Fibroblast of mammary gland (primary cell): ENCODE results near the gene ZBED1.

Experiments used
- DNase-seq: peaks from one replicate; pipeline ENCODE4 v3.0.0-alpha.2; 2010; ENCODE audit warnings: low read depth
- H3K4me3 ChIP-seq: 2 replicates; pipeline ENCODE4 v1.5.1; 2011; ENCODE audit warnings: low read depth, mild to moderate bottlenecking, low read length, moderate library complexity; ENCODE audit not compliant: control insufficient read depth
- TF ChIP-seq, protein P1 (sequence below): conservative IDR thresholded peaks from 2 replicates; pipeline ENCODE4 v1.5.1; 2011; ENCODE audit warnings: low read depth, low read length, inconsistent platforms; ENCODE audit not compliant: control insufficient read depth, insufficient read depth

The ZBED1 gene

GRCh38 chrX:2503591-2504500 is 3.1 kb upstream of the ZBED1 start:
- TF ChIP-seq, protein P1, sequence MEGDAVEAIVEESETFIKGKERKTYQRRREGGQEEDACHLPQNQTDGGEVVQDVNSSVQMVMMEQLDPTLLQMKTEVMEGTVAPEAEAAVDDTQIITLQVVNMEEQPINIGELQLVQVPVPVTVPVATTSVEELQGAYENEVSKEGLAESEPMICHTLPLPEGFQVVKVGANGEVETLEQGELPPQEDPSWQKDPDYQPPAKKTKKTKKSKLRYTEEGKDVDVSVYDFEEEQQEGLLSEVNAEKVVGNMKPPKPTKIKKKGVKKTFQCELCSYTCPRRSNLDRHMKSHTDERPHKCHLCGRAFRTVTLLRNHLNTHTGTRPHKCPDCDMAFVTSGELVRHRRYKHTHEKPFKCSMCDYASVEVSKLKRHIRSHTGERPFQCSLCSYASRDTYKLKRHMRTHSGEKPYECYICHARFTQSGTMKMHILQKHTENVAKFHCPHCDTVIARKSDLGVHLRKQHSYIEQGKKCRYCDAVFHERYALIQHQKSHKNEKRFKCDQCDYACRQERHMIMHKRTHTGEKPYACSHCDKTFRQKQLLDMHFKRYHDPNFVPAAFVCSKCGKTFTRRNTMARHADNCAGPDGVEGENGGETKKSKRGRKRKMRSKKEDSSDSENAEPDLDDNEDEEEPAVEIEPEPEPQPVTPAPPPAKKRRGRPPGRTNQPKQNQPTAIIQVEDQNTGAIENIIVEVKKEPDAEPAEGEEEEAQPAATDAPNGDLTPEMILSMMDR = no peak

GRCh38 chrX:2502668-2503519 is 2.1 kb upstream of the ZBED1 start:
- TF ChIP-seq, protein P1 = no peak
- peak; percentile 43 for DNase-seq
- H3K4me3 ChIP-seq = no peak overlapping the region

More at GRCh38 chrX:2503591-2504500, 3.1 kb upstream of the ZBED1 start:
- DNase-seq = no peak
- no peak overlapping the region for H3K4me3 ChIP-seq

DNA sequence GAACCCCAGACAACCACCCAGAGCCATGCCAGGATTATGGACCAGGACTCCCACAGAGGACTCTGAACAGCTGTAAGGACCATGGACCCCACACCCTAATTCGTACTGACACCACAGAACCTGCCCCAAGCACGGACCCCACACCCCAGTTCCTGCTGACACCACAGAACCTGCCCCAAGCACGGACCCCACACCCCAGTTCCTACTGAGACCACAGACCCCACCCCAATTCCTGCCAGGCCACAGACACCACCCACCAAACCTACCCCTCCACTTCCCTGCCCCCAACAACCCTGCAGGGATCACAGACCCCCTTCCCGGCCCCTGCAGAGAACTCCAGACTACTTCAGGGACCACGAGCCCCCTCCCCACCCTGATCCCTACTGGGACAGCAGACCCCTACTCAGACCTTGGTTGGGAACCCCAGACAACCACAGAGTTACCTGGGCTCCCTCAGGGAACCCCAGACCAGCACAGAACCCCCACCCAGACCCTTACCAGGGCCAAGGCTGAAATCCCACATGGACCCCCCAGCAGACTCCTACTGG is 1.4 kb upstream of the ZBED1 start:
- no peak overlapping the region for H3K4me3 ChIP-seq
- TF ChIP-seq, protein P1 = no peak
- no peak for DNase-seq

- no peak overlapping the region for H3K4me3 ChIP-seq
- DNase-seq = no peak
- TF ChIP-seq, protein P1 = no peak
Measured at GRCh38 chrX:2501559-2502102, 855 bp upstream of the ZBED1 start.

- peak; percentile 77 for DNase-seq
- H3K4me3 ChIP-seq = peak overlapping the region; percentile 68
Measured at GRCh38 chrX:2500091-2500802, 529 bp downstream of the ZBED1 start.

GRCh38 chrX:2499507-2499906 is 1.3 kb downstream of the ZBED1 start:
- H3K4me3 ChIP-seq = peak overlapping the region; percentile 68
- no peak for DNase-seq
- TF ChIP-seq, protein P1 = no peak

More at GRCh38 chrX:2500091-2500802, 529 bp downstream of the ZBED1 start:
- TF ChIP-seq, protein P1 = no peak
